ENCODE results near the gene NUP93. TPM values are rescaled to one million over a fixed set of nuclear protein-coding genes. Genes with fewer than 3 reads are reported as not detected.

The NUP93 gene
- polyA plus RNA-seq, 1 donor (not counting 4 experiments of a cell fraction or from before 2014, with no cell fraction given) = 74.1 TPM

GRCh38 chr16:56747486-56748045 lies 17.6 kb downstream of the NUP93 start:
- H3K36me3 ChIP-seq (ENCODE audit: control insufficient read depth in 2 of 2, extremely low read depth in 1 of 2, insufficient read depth in 2 of 2, low read length in 2 of 2) = peaks cover 10 to 12% of the 10 kb centered on the region in 2 experiments
- no peak overlapping the region for H3K4me3 ChIP-seq (ENCODE audit: control insufficient read depth in 2 of 3, extremely low read depth in 1 of 3, insufficient read depth in 2 of 3, low read depth in 1 of 3, low read length in 3 of 3)
- H3K4me2 ChIP-seq (ENCODE audit: control insufficient read depth, extremely low read depth, insufficient read depth, low read depth, low read length) = no peak overlapping the region
- FAIRE-seq (no peak), DNase-seq (ENCODE audit: low read depth, low spot score) (no peak)
- no peak overlapping the region for H3K27ac ChIP-seq (ENCODE audit: control insufficient read depth, insufficient read depth, low read length)
- TF ChIP-seq CTCF (optimal IDR thresholded peaks at IDR 0.05 in 1 of 3, IDR thresholded peaks at IDR 0.05 in 1 of 3, conservative IDR thresholded peaks at IDR 0.05 in 1 of 3; ENCODE audit: extremely low read depth in 1 of 3, insufficient read depth in 2 of 3, low read length in 3 of 3) = no peak
- TF ChIP-seq EZH2 (IDR thresholded peaks at IDR 0.05; ENCODE audit: low read length) = no peak
- no peak overlapping the region for H3K9ac ChIP-seq (ENCODE audit: control insufficient read depth, extremely low read depth, insufficient read depth, low read length)
- no peak overlapping the region for H2AFZ ChIP-seq (ENCODE audit: control insufficient read depth, low read length)
- H4K20me1 ChIP-seq (ENCODE audit: control insufficient read depth, extremely low read depth, insufficient read depth, low read length) = no peaks in the 10 kb centered on the region
- dilution Hi-C loops (cut with MboI; ENCODE audit: extremely low pct_ligation_motif_present, low sequenced_read_pairs) = no loop called here
- no peaks in the 10 kb centered on the region for H3K27me3 ChIP-seq (ENCODE audit: control insufficient read depth, extremely low read depth, insufficient read depth, low read length)
- peaks cover 2% of the 10 kb centered on the region for H3K9me1 ChIP-seq (ENCODE audit: control insufficient read depth, extremely low read depth, insufficient read depth, low read length)
- H3K9me3 ChIP-seq (ENCODE audit: control insufficient read depth, low read depth, low read length) = no peaks in the 10 kb centered on the region
- H3K79me2 ChIP-seq (ENCODE audit: control insufficient read depth, insufficient read depth, low read length) = peaks cover 72% of the 10 kb centered on the region
- H3K4me1 ChIP-seq (ENCODE audit: control insufficient read depth, extremely low read depth, insufficient read depth, low read length) = peaks cover 20% of the 10 kb centered on the region

GRCh38 chr16:56748191-56748590 lies 18.3 kb downstream of the NUP93 start:
- no peaks in the 10 kb centered on the region for H4K20me1 ChIP-seq (ENCODE audit: control insufficient read depth, extremely low read depth, insufficient read depth, low read length)
- no peak overlapping the region for H3K4me3 ChIP-seq (ENCODE audit: control insufficient read depth in 2 of 3, extremely low read depth in 1 of 3, insufficient read depth in 2 of 3, low read depth in 1 of 3, low read length in 3 of 3)
- DNase-seq (ENCODE audit: low read depth, low spot score) (no peak), FAIRE-seq (no peak)
- H3K4me2 ChIP-seq (ENCODE audit: control insufficient read depth, extremely low read depth, insufficient read depth, low read depth, low read length) = no peak overlapping the region
- peaks cover 10 to 12% of the 10 kb centered on the region in 2 experiments for H3K36me3 ChIP-seq (ENCODE audit: control insufficient read depth in 2 of 2, extremely low read depth in 1 of 2, insufficient read depth in 2 of 2, low read length in 2 of 2)
- H3K9ac ChIP-seq (ENCODE audit: control insufficient read depth, extremely low read depth, insufficient read depth, low read length) = no peak overlapping the region
- peaks cover 71% of the 10 kb centered on the region for H3K79me2 ChIP-seq (ENCODE audit: control insufficient read depth, insufficient read depth, low read length)
- H3K9me1 ChIP-seq (ENCODE audit: control insufficient read depth, extremely low read depth, insufficient read depth, low read length) = peaks cover 2% of the 10 kb centered on the region
- H3K4me1 ChIP-seq (ENCODE audit: control insufficient read depth, extremely low read depth, insufficient read depth, low read length) = peaks cover 17% of the 10 kb centered on the region
- H2AFZ ChIP-seq (ENCODE audit: control insufficient read depth, low read length) = no peak overlapping the region
- TF ChIP-seq EZH2 (IDR thresholded peaks at IDR 0.05; ENCODE audit: low read length) = no peak
- no peak for TF ChIP-seq CTCF (optimal IDR thresholded peaks at IDR 0.05 in 1 of 3, IDR thresholded peaks at IDR 0.05 in 1 of 3, conservative IDR thresholded peaks at IDR 0.05 in 1 of 3; ENCODE audit: extremely low read depth in 1 of 3, insufficient read depth in 2 of 3, low read length in 3 of 3)
- dilution Hi-C loops (cut with MboI; ENCODE audit: extremely low pct_ligation_motif_present, low sequenced_read_pairs) = no loop called here
- no peak overlapping the region for H3K27ac ChIP-seq (ENCODE audit: control insufficient read depth, insufficient read depth, low read length)
- no peaks in the 10 kb centered on the region for H3K9me3 ChIP-seq (ENCODE audit: control insufficient read depth, low read depth, low read length)
- H3K27me3 ChIP-seq (ENCODE audit: control insufficient read depth, extremely low read depth, insufficient read depth, low read length) = no peaks in the 10 kb centered on the region

Measured in keratinocyte (primary cell).